ENCODE data around the gene CTNND2.

DNA sequence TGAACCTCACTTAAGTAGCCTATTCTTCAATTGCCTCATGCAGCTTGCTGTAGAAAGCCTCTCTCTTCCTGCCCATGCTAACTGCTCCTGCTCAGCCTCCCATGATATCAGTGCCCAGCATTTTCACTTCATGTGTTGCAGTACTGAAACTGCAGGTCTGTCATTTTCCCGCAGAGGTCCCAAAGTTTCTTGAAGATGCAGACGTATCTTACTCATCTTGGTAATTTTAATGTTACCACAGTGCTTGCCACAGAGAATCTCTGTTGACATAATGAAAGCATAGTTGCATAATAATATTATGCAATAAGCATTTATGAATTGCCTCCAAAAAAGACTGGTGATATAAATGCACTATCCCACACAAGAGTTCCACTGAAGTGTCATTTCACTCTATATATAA is 582.1 kb downstream of the CTNND2 start:
- TF ChIP-seq CTCF (IDR thresholded peaks at IDR 0.05), result no peak
- TF ChIP-seq POLR2A (IDR thresholded peaks at IDR 0.05), result no peak

Measured in Peyer's patch (tissue), 4 donors.